Mesendoderm (in vitro differentiated cells): ENCODE results near the gene FBRSL1.
A peak's percentile ranks its signal among the peaks of the same experiment; 100 is the strongest.
"Not testable (repeated sequence)": the region's sequence is repeated elsewhere in the genome, so short reads cannot be mapped to it uniquely, and the experiment has no call there.

Experiments used
- DNase-seq: peaks from one replicate; pipeline ENCODE4 v3.0.0; 2013
- H2AK5ac ChIP-seq: 2 replicates; pipeline ENCODE4 v1.6.1; 2013; ENCODE audit warnings: low read length, inconsistent platforms
- H2BK120ac ChIP-seq: 2 replicates; pipeline ENCODE4 v1.6.1; 2013; ENCODE audit warnings: low read depth, mild to moderate bottlenecking, low read length, moderate library complexity, mixed read lengths
- H2BK15ac ChIP-seq: replicated peaks from 2 replicates; pipeline ENCODE4 v1.6.1; 2013; ENCODE audit warnings: low read depth, mild to moderate bottlenecking, moderate library complexity
- H2BK5ac ChIP-seq: 2 replicates; pipeline ENCODE4 v1.6.1; 2013; ENCODE audit warnings: low read length, inconsistent platforms
- H3K18ac ChIP-seq: 2 replicates; pipeline ENCODE4 v1.6.1; 2013; ENCODE audit warnings: mild to moderate bottlenecking, low read length, mixed read lengths
- H3K23ac ChIP-seq: one replicate; pipeline ENCODE4 v1.6.1; 2013; ENCODE audit warnings: low read length
- H3K27ac ChIP-seq: 2 replicates; pipeline ENCODE4 v1.5.1; 2013; ENCODE audit warnings: low read depth, mild to moderate bottlenecking, inconsistent platforms, low read length, moderate library complexity
- H3K27me3 ChIP-seq: 2 replicates; pipeline ENCODE4 v1.6.1; 2013; ENCODE audit warnings: low read length, control low read depth, mild to moderate bottlenecking, inconsistent platforms; ENCODE audit not compliant: insufficient read depth, poor library complexity
- H3K36me3 ChIP-seq: 2 replicates; pipeline ENCODE4 v1.6.1; 2013; ENCODE audit warnings: low read length, inconsistent platforms; ENCODE audit not compliant: control insufficient read depth, insufficient read depth
- H3K4ac ChIP-seq: one replicate; pipeline ENCODE4 v1.6.1; 2013; ENCODE audit warnings: low read depth, mild to moderate bottlenecking, low read length, moderate library complexity
- H3K4me1 ChIP-seq: 2 replicates; pipeline ENCODE4 v1.6.1; 2013; ENCODE audit warnings: low read depth, low read length, inconsistent platforms; ENCODE audit not compliant: control insufficient read depth
- H3K4me2 ChIP-seq: 2 replicates; pipeline ENCODE4 v1.6.1; 2013; ENCODE audit warnings: low read length
- H3K4me3 ChIP-seq: 2 replicates; pipeline ENCODE4 v1.5.1; 2013; ENCODE audit warnings: mild to moderate bottlenecking, low read length
- H3K56ac ChIP-seq: one replicate; pipeline ENCODE4 v1.6.1; 2013; ENCODE audit warnings: low read length
- H3K79me1 ChIP-seq: 2 replicates; pipeline ENCODE4 v1.6.1; 2013; ENCODE audit warnings: low read length, inconsistent platforms
- H3K79me2 ChIP-seq: 2 replicates; pipeline ENCODE4 v1.6.1; 2013; ENCODE audit warnings: mild to moderate bottlenecking, low read length; ENCODE audit not compliant: control insufficient read depth, insufficient read depth
- H3K9ac ChIP-seq: 2 replicates; pipeline ENCODE4 v1.6.1; 2013; ENCODE audit warnings: low read length, inconsistent platforms
- H4K5ac ChIP-seq: one replicate; pipeline ENCODE4 v1.6.1; 2013; ENCODE audit warnings: low read length
- H4K8ac ChIP-seq: one replicate; pipeline ENCODE4 v1.6.1; 2013; ENCODE audit warnings: low read depth, mild to moderate bottlenecking, control low read depth, low read length, moderate library complexity
- WGBS: extraction: QIAGEN DNeasy Blood & Tissue Kit; methylation state at CpG from one replicate; pipeline ENCODE4 v1.1.7; 2013; ENCODE audit warnings: low lambda C conversion rate, missing lambda C conversion rate; ENCODE audit not compliant: insufficient coverage; ENCODE audit errors: extremely low coverage; 5-methylcytosine and 5-hydroxymethylcytosine counted together

The FBRSL1 gene

GRCh38 chr12:132461526-132461925, 28.4 kb upstream of the FBRSL1 start:
- Histone ChIP-seq H2BK120ac (no peak overlapping the region), H3K23ac (peak overlapping the region; percentile 45), H2BK15ac (no peak overlapping the region), H3K4me3 (no peak overlapping the region), H3K4me2 (no peak overlapping the region), H2AK5ac (no peak overlapping the region), H3K36me3 (no peaks in the 10 kb centered on the region), H3K27me3 (no peaks in the 10 kb centered on the region), H3K9ac (no peak overlapping the region), H4K8ac (no peak overlapping the region), H3K79me2 (no peaks in the 10 kb centered on the region), H2BK5ac (no peak overlapping the region), H3K4me1 (no peaks in the 10 kb centered on the region), H3K56ac (no peak overlapping the region), H4K5ac (no peak overlapping the region), H3K18ac (no peak overlapping the region), H3K79me1 (no peaks in the 10 kb centered on the region), H3K4ac (no peak overlapping the region), H3K27ac (no peak overlapping the region)
- no peak for DNase-seq
- no CpG with 5 or more reads among the region's 10 CpGs for WGBS

- no CpG with 5 or more reads among the region's 5 CpGs for WGBS
- DNase-seq, result no peak
- H2AK5ac ChIP-seq, result no peak overlapping the region
- no peak overlapping the region for H3K23ac ChIP-seq
- H4K5ac ChIP-seq, result no peak overlapping the region
- no peaks in the 10 kb centered on the region for H3K4me1 ChIP-seq
- H2BK120ac ChIP-seq, result no peak overlapping the region
- H3K79me2 ChIP-seq, result no peaks in the 10 kb centered on the region
- H3K18ac ChIP-seq, result no peak overlapping the region
- H2BK5ac ChIP-seq, result no peak overlapping the region
- H3K9ac ChIP-seq, result no peak overlapping the region
- H3K4me3 ChIP-seq, result no peak overlapping the region
- no peak overlapping the region for H3K4me2 ChIP-seq
- H3K4ac ChIP-seq, result no peak overlapping the region
- no peak overlapping the region for H4K8ac ChIP-seq
- no peak overlapping the region for H3K27ac ChIP-seq
- no peaks in the 10 kb centered on the region for H3K27me3 ChIP-seq
- no peak overlapping the region for H3K56ac ChIP-seq
- H3K79me1 ChIP-seq, result no peaks in the 10 kb centered on the region
- H2BK15ac ChIP-seq, result no peak overlapping the region
- H3K36me3 ChIP-seq, result no peaks in the 10 kb centered on the region
Measured at GRCh38 chr12:132462788-132463187, 27.2 kb upstream of the FBRSL1 start.

GRCh38 chr12:132463284-132463924, 26.5 kb upstream of the FBRSL1 start:
- H3K56ac ChIP-seq, H3K4ac ChIP-seq, H3K36me3 ChIP-seq, H4K5ac ChIP-seq, H3K4me2 ChIP-seq, H4K8ac ChIP-seq, DNase-seq, H3K4me1 ChIP-seq, H3K27me3 ChIP-seq, H3K79me2 ChIP-seq, H3K4me3 ChIP-seq, H3K79me1 ChIP-seq, H3K23ac ChIP-seq, H2BK120ac ChIP-seq, H3K27ac ChIP-seq, H2AK5ac ChIP-seq, H2BK15ac ChIP-seq, H2BK5ac ChIP-seq, H3K18ac ChIP-seq, H3K9ac ChIP-seq: not testable (repeated sequence)

DNA sequence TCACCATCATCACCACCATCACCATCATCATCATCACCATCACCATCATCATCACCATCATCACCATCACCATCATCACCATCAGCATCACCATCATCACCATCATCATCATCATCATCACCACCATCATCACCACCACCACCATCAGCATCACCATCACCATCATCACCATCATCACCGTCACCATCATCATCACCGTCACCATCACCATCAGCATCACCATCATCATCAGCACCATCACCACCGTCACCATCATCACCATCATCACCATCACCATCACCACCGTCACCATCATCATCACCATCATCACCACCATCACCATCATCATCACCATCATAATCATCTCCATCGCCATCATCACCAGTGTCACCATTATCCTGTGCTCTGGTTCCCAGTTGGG, 25.6 kb upstream of the FBRSL1 start:
- WGBS, result no CpG with 5 or more reads among the region's 5 CpGs
- not testable (repeated sequence) for H2AK5ac ChIP-seq, H3K4me3 ChIP-seq

GRCh38 chr12:132464820-132465219, 25.1 kb upstream of the FBRSL1 start:
- no CpG with 5 or more reads among the region's 10 CpGs for WGBS
- no peak overlapping the region for H2BK120ac ChIP-seq
- no peaks in the 10 kb centered on the region for H3K79me2 ChIP-seq

More for the DNA sequence above, 25.6 kb upstream of the FBRSL1 start:
- H3K56ac ChIP-seq, H4K8ac ChIP-seq, H2BK15ac ChIP-seq, H3K18ac ChIP-seq, H3K79me1 ChIP-seq, H3K27ac ChIP-seq, H2BK120ac ChIP-seq, H3K4me2 ChIP-seq, H4K5ac ChIP-seq, H3K36me3 ChIP-seq, H3K27me3 ChIP-seq, H3K23ac ChIP-seq, H2BK5ac ChIP-seq, H3K9ac ChIP-seq, H3K79me2 ChIP-seq, H3K4me1 ChIP-seq, H3K4ac ChIP-seq, DNase-seq: not testable (repeated sequence)

More at GRCh38 chr12:132464820-132465219, 25.1 kb upstream of the FBRSL1 start:
- no peaks in the 10 kb centered on the region for H3K27me3 ChIP-seq
- no peak overlapping the region for H4K8ac ChIP-seq
- H3K36me3 ChIP-seq, result no peaks in the 10 kb centered on the region
- H3K4me2 ChIP-seq, result no peak overlapping the region
- H3K79me1 ChIP-seq, result no peaks in the 10 kb centered on the region
- H3K4ac ChIP-seq, result no peak overlapping the region
- H3K9ac ChIP-seq, result no peak overlapping the region
- H3K56ac ChIP-seq, result no peak overlapping the region
- H3K18ac ChIP-seq, result no peak overlapping the region
- no peak overlapping the region for H2BK15ac ChIP-seq
- no peak overlapping the region for H2BK5ac ChIP-seq
- H3K27ac ChIP-seq, result no peak overlapping the region
- DNase-seq, result no peak
- H3K4me1 ChIP-seq, result no peaks in the 10 kb centered on the region
- no peak overlapping the region for H3K4me3 ChIP-seq
- H3K23ac ChIP-seq, result no peak overlapping the region
- H4K5ac ChIP-seq, result no peak overlapping the region
- no peak overlapping the region for H2AK5ac ChIP-seq
